Right lobe of liver (tissue), 4 donors: ENCODE measurements around the gene IGFALS.

Experiments used
- CTCF ChIP-seq, 4 donors: fragments of 200-600 bp in 3 of 4; fragments of 450-650 bp in 1 of 4; IDR thresholded peaks; one replicate each; pipeline versions ENCODE4 v1.5.1 to v1.8.0; 2016 to 2022; ENCODE audit warnings: antibody characterized with exemption in 4 of 4, mild to moderate bottlenecking in 2 of 4
- POLR2A ChIP-seq: fragments of 450-650 bp; IDR thresholded peaks from one replicate; pipeline ENCODE4 v1.6.1; 2017; ENCODE audit warnings: antibody characterized with exemption, mild to moderate bottlenecking
- donor health status: DM: no; HTN: no; CAD: no.
- donor health status: DM: no; HTN: no; CAD: no.
- donor health status: DM: no; HTN: yes; CAD: no.

DNA sequence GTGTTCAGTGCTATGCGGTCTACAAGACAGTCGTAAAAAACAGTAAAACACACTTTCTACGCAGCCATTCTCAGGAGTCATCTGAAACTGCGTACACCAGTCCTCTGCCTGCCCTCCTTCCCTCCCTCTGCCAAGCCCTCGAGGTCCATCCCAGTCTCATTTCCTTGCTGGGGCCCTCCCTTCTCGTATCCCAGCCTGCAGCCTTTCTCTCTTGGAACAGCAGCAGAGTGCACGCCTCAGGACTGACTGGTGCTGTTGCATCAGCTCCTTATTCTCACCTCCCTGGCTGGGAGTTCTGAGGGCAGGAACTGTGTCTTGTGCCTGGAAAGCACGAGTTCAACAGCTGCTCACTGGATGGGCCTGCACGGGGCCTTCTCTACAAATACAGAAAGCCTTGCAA, 46.0 kb upstream of the IGFALS start:
- TF ChIP-seq POLR2A (no peak), CTCF (IDR thresholded peaks at IDR 0.05) (no peak)
